ENCODE results near the gene ADAMTS14.

Gene ADAMTS14

GRCh38 chr10:70668454-70668970 lies 3.8 kb upstream of the ADAMTS14 start:
- H3K4me3 ChIP-seq (replicated peaks; ENCODE audit: low read depth, low read length) = no peak overlapping the region
- no peak for DNase-seq (ENCODE audit: low read depth)
- TF ChIP-seq CTCF (IDR thresholded peaks at IDR 0.05; ENCODE audit: low read length, missing control alignments) = no peak

- no peak for TF ChIP-seq CTCF (IDR thresholded peaks at IDR 0.05; ENCODE audit: low read length, missing control alignments)
- no peak for DNase-seq (ENCODE audit: low read depth)
- H3K4me3 ChIP-seq (replicated peaks; ENCODE audit: low read depth, low read length) = no peak overlapping the region
Observed at GRCh38 chr10:70669015-70669414, 3.3 kb upstream of the ADAMTS14 start.

- H3K4me3 ChIP-seq (replicated peaks; ENCODE audit: low read depth, low read length) = no peak overlapping the region
- TF ChIP-seq CTCF (IDR thresholded peaks at IDR 0.05; ENCODE audit: low read length, missing control alignments) = no peak
- no peak for DNase-seq (ENCODE audit: low read depth)
Observed at GRCh38 chr10:70669732-70670317, 2.5 kb upstream of the ADAMTS14 start.

- peak overlapping the region; percentile 33 for H3K4me3 ChIP-seq (replicated peaks; ENCODE audit: low read depth, low read length)
Observed at GRCh38 chr10:70671619-70672164, 614 bp upstream of the ADAMTS14 start.

GRCh38 chr10:70673043-70673928 lies 980 bp downstream of the ADAMTS14 start:
- no peak overlapping the region for H3K4me3 ChIP-seq (replicated peaks; ENCODE audit: low read depth, low read length)
- no peak for TF ChIP-seq CTCF (IDR thresholded peaks at IDR 0.05; ENCODE audit: low read length, missing control alignments)
- peak; percentile 83 for DNase-seq (ENCODE audit: low read depth)

More at GRCh38 chr10:70671619-70672164, 614 bp upstream of the ADAMTS14 start:
- TF ChIP-seq CTCF (IDR thresholded peaks at IDR 0.05; ENCODE audit: low read length, missing control alignments) = no peak
- DNase-seq (ENCODE audit: low read depth) = no peak

GRCh38 chr10:70673929-70674559 lies 1.7 kb downstream of the ADAMTS14 start:
- no peak for DNase-seq (ENCODE audit: low read depth)
- H3K4me3 ChIP-seq (replicated peaks; ENCODE audit: low read depth, low read length) = no peak overlapping the region
- no peak for TF ChIP-seq CTCF (IDR thresholded peaks at IDR 0.05; ENCODE audit: low read length, missing control alignments)
